Measurements from ENCODE around the gene TRIM47. TPM values are rescaled to one million over a fixed set of nuclear protein-coding genes. Genes with fewer than 3 reads are reported as not detected.

TRIM47 gene
- total and polyA plus RNA-seq, 2 of the 13 experiments (the other 11 are each of a cell fraction or from before 2014, with no cell fraction given): 33.5 to 82.0 TPM

DNA sequence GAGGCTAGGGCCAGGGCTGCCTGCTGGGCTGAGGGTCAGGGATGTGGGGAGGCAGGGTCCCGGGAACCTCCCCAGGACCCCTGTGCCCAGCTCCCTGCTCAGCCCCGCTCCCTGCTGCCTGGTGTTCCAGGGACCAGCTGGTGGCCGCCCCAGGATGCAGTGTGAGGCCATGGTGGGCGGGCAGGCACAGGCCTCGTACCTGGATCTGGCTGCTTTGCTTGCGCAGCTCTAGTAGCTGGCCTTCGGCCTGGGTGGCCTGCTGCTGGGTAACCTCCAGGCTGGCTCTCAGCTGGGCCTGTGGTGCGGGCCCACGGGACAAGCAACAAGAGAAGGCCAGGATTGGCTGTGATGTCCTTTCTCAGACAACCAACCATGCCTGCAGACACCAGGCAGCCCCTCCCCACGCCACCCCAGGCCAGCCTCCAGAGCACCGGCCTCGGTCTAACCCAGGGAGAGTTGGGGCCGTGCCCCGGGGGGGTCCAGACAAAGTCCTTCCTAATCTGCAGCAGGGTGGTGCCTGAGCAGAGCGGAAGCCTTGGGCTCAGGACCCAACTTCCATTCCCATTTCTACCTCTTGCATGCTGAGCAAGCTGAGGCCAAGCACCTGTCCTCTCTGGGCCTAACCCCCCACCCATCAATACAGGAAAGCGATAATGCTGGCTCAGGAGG is 14.3 kb upstream of the TRIM47 start (continued):
- TF ChIP-seq EZH2 (conservative IDR thresholded peaks at IDR 0.05; ENCODE audit: low read depth, low read length) (no peak), PRPF4 (IDR thresholded peaks at IDR 0.05; ENCODE audit: low read depth, low read length, poor library complexity, severe bottlenecking) (no peak), ZFP62 (CRISPR knock-in tag; IDR thresholded peaks at IDR 0.05) (no peak), ZNF558 (CRISPR knock-in tag; IDR thresholded peaks at IDR 0.05; ENCODE audit: borderline replicate concordance) (no peak), WIZ (CRISPR knock-in tag; IDR thresholded peaks at IDR 0.05) (0 out of 2 replicates have a peak, but pooled peaks have one; percentile 39), ZNF138 (CRISPR knock-in tag; IDR thresholded peaks at IDR 0.05; ENCODE audit: low read depth) (0 out of 2 replicates have a peak, but pooled peaks have one; percentile 40), TARDBP (CRISPR knock-in tag; IDR thresholded peaks at IDR 0.05) (peak; percentile 78; the same call in 1 of the 2 replicates), ZNF598 (CRISPR knock-in tag; IDR thresholded peaks at IDR 0.05; ENCODE audit: borderline replicate concordance) (no peak; the same call in 1 of the 2 replicates), ZNF614 (CRISPR knock-in tag; IDR thresholded peaks at IDR 0.05; ENCODE audit: borderline replicate concordance) (peak; percentile 40; the same call in 1 of the 2 replicates), ZFP37 (CRISPR knock-in tag; IDR thresholded peaks at IDR 0.05; ENCODE audit: borderline replicate concordance) (peak; percentile 76; the same call in 1 of the 2 replicates), HMG20B (CRISPR knock-in tag; conservative IDR thresholded peaks at IDR 0.05) (peak; percentile 46; the same call in 1 of the 2 replicates), TFE3 (CRISPR knock-in tag; IDR thresholded peaks at IDR 0.05) (peak; percentile 65; the same call in 1 of the 2 replicates), TBL1XR1 (IDR thresholded peaks at IDR 0.05; ENCODE audit: borderline replicate concordance, low read length, partially characterized antibody) (no peak), ZNF3 (CRISPR knock-in tag; IDR thresholded peaks at IDR 0.05) (no peak), U2AF2 (IDR thresholded peaks at IDR 0.05; ENCODE audit: low read depth, low read length) (no peak), GABPB1 (CRISPR knock-in tag; IDR thresholded peaks at IDR 0.05) (peak; percentile 33; the same call in 1 of the 2 replicates), SP5 (CRISPR knock-in tag; IDR thresholded peaks at IDR 0.05; ENCODE audit: borderline replicate concordance, low read depth) (0 out of 2 replicates have a peak, but pooled peaks have one; percentile 15), RXRB (CRISPR knock-in tag; IDR thresholded peaks at IDR 0.05; ENCODE audit: borderline replicate concordance) (peak; percentile 63; the same call in 1 of the 2 replicates)
- TF ChIP-seq, protein P1, sequence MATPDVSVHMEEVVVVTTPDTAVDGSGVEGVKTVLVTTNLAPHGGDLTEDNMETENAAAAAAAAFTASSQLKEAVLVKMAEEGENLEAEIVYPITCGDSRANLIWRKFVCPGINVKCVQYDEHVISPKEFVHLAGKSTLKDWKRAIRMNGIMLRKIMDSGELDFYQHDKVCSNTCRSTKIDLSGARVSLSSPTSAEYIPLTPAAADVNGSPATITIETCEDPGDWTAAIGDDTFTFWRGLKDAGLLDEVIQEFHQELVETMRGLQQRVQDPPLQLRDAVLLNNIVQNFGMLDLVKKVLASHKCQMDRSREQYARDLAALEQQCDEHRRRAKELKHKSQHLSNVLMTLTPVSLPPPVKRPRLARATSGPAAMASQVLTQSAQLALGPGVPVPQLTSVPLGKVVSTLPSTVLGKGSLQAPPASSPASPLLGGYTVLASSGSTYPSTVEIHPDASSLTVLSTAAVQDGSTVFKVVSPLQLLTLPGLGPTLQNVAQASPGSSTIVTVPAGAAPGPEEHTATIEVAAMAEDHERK (CRISPR knock-in tag; IDR thresholded peaks at IDR 0.05; ENCODE audit: low read depth): no peak
- TF ChIP-seq, protein P2, sequence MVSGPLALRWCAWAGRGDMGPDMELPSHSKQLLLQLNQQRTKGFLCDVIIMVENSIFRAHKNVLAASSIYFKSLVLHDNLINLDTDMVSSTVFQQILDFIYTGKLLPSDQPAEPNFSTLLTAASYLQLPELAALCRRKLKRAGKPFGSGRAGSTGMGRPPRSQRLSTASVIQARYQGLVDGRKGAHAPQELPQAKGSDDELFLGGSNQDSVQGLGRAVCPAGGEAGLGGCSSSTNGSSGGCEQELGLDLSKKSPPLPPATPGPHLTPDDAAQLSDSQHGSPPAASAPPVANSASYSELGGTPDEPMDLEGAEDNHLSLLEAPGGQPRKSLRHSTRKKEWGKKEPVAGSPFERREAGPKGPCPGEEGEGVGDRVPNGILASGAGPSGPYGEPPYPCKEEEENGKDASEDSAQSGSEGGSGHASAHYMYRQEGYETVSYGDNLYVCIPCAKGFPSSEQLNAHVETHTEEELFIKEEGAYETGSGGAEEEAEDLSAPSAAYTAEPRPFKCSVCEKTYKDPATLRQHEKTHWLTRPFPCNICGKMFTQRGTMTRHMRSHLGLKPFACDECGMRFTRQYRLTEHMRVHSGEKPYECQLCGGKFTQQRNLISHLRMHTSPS (CRISPR knock-in tag; IDR thresholded peaks at IDR 0.05; ENCODE audit: low read depth): 0 out of 2 replicates have a peak, but pooled peaks have one; percentile 58
- TF ChIP-seq, protein P3, sequence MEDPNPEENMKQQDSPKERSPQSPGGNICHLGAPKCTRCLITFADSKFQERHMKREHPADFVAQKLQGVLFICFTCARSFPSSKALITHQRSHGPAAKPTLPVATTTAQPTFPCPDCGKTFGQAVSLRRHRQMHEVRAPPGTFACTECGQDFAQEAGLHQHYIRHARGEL (CRISPR knock-in tag; IDR thresholded peaks at IDR 0.05): no peak
- TF ChIP-seq, protein P4, sequence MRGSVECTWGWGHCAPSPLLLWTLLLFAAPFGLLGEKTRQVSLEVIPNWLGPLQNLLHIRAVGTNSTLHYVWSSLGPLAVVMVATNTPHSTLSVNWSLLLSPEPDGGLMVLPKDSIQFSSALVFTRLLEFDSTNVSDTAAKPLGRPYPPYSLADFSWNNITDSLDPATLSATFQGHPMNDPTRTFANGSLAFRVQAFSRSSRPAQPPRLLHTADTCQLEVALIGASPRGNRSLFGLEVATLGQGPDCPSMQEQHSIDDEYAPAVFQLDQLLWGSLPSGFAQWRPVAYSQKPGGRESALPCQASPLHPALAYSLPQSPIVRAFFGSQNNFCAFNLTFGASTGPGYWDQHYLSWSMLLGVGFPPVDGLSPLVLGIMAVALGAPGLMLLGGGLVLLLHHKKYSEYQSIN (CRISPR knock-in tag; IDR thresholded peaks at IDR 0.05; ENCODE audit: borderline replicate concordance): no peak

Measured in HepG2 (cell line).